PC-3 (cell line): ENCODE results near the gene CAMTA1.

ENCODE experiments used
- EZH2 ChIP-seq: fragments of 300-600 bp; sonication (generic); IDR thresholded peaks from one replicate; pipeline ENCODE4 v1.6.1; 2017; ENCODE audit warnings: antibody characterized with exemption, mild to moderate bottlenecking, low read length; ENCODE audit not compliant: unreplicated experiment
- EZH2phosphoT487 ChIP-seq: fragments of 300-600 bp; sonication (generic); IDR thresholded peaks from 2 replicates; pipeline ENCODE4 v1.6.1; 2018; ENCODE audit warnings: mild to moderate bottlenecking, antibody characterized with exemption, low read length, borderline replicate concordance
- TF ChIP-seq, protein P1 (sequence below): fragments of 300-600 bp; sonication (generic); conservative IDR thresholded peaks from 2 replicates; pipeline ENCODE4 v1.5.1; 2017; ENCODE audit warnings: antibody characterized with exemption, low read depth, mild to moderate bottlenecking, low read length

DNA sequence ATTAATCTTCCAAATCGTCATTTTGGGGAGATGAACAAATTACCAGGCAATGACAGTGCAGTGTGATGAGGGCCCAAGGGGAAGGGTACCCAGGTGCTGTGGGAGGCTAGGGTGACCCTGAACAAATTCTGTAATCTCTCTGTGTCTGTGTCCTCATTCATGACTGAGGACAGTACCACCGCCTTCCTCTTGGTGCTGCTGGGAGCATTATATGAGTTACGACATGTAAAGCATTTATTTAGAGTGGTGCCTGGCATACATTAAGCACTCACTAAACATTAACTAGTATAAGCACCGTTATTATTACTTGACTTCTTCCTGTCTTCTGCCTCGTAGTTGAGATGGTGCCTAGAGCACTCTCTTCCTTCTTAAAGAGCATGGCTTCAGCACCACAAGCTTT is 517.6 kb downstream of the CAMTA1 start:
- TF ChIP-seq, protein P1, sequence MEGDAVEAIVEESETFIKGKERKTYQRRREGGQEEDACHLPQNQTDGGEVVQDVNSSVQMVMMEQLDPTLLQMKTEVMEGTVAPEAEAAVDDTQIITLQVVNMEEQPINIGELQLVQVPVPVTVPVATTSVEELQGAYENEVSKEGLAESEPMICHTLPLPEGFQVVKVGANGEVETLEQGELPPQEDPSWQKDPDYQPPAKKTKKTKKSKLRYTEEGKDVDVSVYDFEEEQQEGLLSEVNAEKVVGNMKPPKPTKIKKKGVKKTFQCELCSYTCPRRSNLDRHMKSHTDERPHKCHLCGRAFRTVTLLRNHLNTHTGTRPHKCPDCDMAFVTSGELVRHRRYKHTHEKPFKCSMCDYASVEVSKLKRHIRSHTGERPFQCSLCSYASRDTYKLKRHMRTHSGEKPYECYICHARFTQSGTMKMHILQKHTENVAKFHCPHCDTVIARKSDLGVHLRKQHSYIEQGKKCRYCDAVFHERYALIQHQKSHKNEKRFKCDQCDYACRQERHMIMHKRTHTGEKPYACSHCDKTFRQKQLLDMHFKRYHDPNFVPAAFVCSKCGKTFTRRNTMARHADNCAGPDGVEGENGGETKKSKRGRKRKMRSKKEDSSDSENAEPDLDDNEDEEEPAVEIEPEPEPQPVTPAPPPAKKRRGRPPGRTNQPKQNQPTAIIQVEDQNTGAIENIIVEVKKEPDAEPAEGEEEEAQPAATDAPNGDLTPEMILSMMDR: no peak; the same call in 1 of the 2 replicates
- TF ChIP-seq EZH2 (no peak), EZH2phosphoT487 (no peak)
